Measurements from ENCODE around the gene GTF3C6.

DNA sequence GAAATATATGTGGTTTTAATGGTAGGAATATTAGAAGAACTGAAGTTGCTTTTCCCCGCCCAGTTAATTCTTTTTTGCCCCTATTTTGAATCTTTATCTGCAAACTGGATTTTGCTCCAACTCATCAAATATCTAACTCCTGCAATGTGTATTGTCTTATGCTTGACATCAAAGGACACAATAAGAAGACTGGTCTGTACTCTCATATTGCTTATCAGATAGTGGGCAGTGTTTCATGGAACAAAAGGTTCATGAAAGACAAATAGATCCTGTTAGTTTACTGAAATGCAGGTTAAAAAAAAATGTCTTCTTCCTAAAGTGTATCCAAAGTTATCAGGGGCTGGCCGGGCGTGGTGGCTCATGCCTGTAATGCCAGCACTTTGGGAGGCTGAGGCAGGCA, 27.7 kb upstream of the GTF3C6 start:
- TF ChIP-seq, protein P1, sequence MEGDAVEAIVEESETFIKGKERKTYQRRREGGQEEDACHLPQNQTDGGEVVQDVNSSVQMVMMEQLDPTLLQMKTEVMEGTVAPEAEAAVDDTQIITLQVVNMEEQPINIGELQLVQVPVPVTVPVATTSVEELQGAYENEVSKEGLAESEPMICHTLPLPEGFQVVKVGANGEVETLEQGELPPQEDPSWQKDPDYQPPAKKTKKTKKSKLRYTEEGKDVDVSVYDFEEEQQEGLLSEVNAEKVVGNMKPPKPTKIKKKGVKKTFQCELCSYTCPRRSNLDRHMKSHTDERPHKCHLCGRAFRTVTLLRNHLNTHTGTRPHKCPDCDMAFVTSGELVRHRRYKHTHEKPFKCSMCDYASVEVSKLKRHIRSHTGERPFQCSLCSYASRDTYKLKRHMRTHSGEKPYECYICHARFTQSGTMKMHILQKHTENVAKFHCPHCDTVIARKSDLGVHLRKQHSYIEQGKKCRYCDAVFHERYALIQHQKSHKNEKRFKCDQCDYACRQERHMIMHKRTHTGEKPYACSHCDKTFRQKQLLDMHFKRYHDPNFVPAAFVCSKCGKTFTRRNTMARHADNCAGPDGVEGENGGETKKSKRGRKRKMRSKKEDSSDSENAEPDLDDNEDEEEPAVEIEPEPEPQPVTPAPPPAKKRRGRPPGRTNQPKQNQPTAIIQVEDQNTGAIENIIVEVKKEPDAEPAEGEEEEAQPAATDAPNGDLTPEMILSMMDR (IDR thresholded peaks at IDR 0.05; ENCODE audit: poor library complexity) = no peak
- TF ChIP-seq EZH2 (IDR thresholded peaks at IDR 0.05; ENCODE audit: borderline replicate concordance) = no peak
- no peak for TF ChIP-seq EZH2phosphoT487 (IDR thresholded peaks at IDR 0.05; ENCODE audit: low read depth, severe bottlenecking, unreplicated experiment)
